Stimulated activated CD8-positive, alpha-beta memory T cell treated with anti-CD3 and anti-CD28 coated beads, Interleukin-15, amount 100 ng/mL, for 4 hours (primary cell): ENCODE results near the gene CELF5.

ENCODE experiments used
- DNase-seq, 2 donors: peaks; one replicate each; pipeline ENCODE4 v3.0.0-alpha.2; 2020; ENCODE audit warnings: low read depth in 2 of 2

The CELF5 gene

DNA sequence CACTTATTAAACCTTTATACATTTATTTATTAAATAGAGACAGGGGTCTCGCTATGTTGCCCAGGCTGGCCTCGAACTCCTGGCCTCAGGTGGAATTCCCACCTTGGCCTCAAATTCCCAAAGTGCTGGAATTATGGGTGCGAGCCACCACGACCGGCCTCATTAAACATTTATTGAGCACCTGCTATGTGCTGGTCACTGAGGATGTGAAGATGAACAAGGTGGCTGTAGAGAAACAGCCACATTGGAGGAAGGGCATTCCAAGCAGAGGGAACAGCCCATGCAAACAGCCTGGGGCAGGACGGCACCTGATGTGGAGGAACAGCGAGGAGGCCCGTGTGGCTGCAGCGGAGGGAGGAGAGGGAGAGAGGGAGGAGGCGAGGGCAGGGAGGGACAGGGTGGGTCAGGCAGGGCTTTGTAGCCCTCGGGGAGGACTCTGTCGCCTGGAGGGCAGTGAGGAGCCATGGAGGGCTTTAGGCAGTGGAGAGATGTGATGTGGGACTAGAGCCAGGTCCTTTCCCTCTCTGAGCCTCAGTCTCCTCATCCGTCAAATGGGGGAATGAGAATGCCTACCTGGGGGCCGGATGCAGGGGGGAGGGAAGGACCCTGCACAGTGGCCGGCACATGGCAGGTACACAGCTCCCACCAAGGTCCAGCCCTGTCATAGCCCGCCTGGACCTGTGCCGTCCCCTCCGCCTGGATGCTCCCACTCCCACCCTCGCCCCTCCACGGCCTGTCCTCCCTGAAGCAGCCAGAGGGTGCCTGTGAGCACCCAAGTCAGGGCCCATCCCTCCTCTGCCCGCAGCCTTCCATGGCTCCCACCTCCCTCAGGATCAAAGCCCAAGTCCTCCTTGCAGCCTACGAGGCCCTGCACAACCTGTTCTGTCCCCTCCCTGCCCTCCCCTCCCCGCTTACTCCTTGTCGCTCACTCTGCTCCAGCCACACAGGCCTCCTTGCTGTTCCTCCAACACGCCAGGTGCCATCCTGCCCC is 120.4 kb downstream of the CELF5 start:
- DNase-seq, result no peak

GRCh38 chr19:3345850-3346460 is 121.5 kb downstream of the CELF5 start:
- DNase-seq, result no peak
